Neural cell (in vitro differentiated cells): ENCODE results near the gene JPH2.

Experiments
- CTCF ChIP-seq: fragments of 450-650 bp; IDR thresholded peaks from 2 replicates; pipeline ENCODE4 v1.5.1; 2014; ENCODE audit warnings: antibody characterized with exemption, mild to moderate bottlenecking, moderate library complexity; ENCODE audit not compliant: poor library complexity, severe bottlenecking
- EP300 ChIP-seq: fragments of 450-650 bp; conservative IDR thresholded peaks from 2 replicates; pipeline ENCODE4 v1.6.1; 2014; ENCODE audit warnings: antibody characterized with exemption, mild to moderate bottlenecking, moderate library complexity; ENCODE audit not compliant: poor library complexity, severe bottlenecking
- EZH2 ChIP-seq: fragments of 200-600, 300-800 bp; shearing (Covaris generic), sonication (generic); IDR thresholded peaks from 2 replicates; pipeline ENCODE4 v1.6.1; 2014; ENCODE audit warnings: antibody characterized with exemption, low read length, borderline replicate concordance, mild to moderate bottlenecking; ENCODE audit not compliant: insufficient read depth, poor library complexity, severe bottlenecking
- POLR2AphosphoS5 ChIP-seq: IDR thresholded peaks from 2 replicates; pipeline ENCODE4 v1.6.1; 2012
- RAD21 ChIP-seq: fragments of 450-650 bp; conservative IDR thresholded peaks from 2 replicates; pipeline ENCODE4 v1.6.1; 2014; ENCODE audit warnings: antibody characterized with exemption, mild to moderate bottlenecking, moderate library complexity
- SMC3 ChIP-seq: fragments of 450-650 bp; conservative IDR thresholded peaks from 2 replicates; pipeline ENCODE4 v1.6.1; 2014; ENCODE audit warnings: antibody characterized with exemption, mild to moderate bottlenecking, moderate library complexity; ENCODE audit not compliant: poor library complexity

GRCh38 chr20:44219170-44219730, 32.3 kb upstream of the JPH2 start:
- TF ChIP-seq EZH2 (no peak), EP300 (no peak), CTCF (no peak), RAD21 (no peak), SMC3 (no peak), POLR2AphosphoS5 (no peak)
